ENCODE data around the gene NCKAP5. TPM values are rescaled to one million over a fixed set of nuclear protein-coding genes. Genes with fewer than 3 reads are reported as not detected.

Gene NCKAP5
- total and polyA plus RNA-seq, 2 experiments from 2014 or later = 0.65 to 0.86 TPM

DNA sequence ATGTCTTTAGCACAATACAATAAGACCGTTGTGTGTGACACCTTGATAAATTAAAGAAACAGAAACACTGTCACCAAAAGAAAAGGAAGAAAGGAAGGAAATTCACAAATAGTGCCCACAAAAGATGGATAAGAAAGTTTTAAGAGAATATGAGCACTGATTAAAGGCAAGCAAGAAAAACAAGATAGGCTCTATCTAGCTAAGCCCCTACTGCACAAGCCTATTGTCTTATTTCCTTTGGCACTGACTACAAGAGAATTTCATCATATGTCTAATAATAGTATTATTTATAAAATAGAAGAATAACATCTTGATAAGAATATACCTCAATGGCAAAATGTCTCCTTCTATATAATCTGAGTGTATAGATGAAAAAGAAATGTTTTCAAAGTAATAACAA is 335.7 kb downstream of the NCKAP5 start:
- H3F3A ChIP-seq (ENCODE audit: insufficient read depth) = no peaks in the 10 kb centered on the region
- no peaks in the 10 kb centered on the region for H3K27me3 ChIP-seq (replicated peaks; ENCODE audit: insufficient read depth)
- H2AFZ ChIP-seq = no peak overlapping the region
- H3K9me3 ChIP-seq (ENCODE audit: low read depth) = no peaks in the 10 kb centered on the region
- no peak for TF ChIP-seq EZH2phosphoT487 (IDR thresholded peaks at IDR 0.05; ENCODE audit: insufficient read depth, low read depth)
- TF ChIP-seq EZH2 (IDR thresholded peaks at IDR 0.05; ENCODE audit: insufficient read depth, poor library complexity, severe bottlenecking) = no peak
- DNase-seq = no peak
- no peaks in the 10 kb centered on the region for H4K20me1 ChIP-seq (ENCODE audit: insufficient read depth)
- no peaks in the 10 kb centered on the region for H3K9me2 ChIP-seq (ENCODE audit: insufficient read depth)
- no peak overlapping the region for H3K4me3 ChIP-seq
- WGBS, 2 experiments (ENCODE audit: low coverage in 1 of 2, low lambda C conversion rate in 2 of 2, missing lambda C conversion rate in 2 of 2) = 80 to 93% methylated on average over 1 of the region's 1 CpG
- no peaks in the 10 kb centered on the region for H3K79me2 ChIP-seq (ENCODE audit: insufficient read depth)
- no peak overlapping the region for H3K9ac ChIP-seq
- no peak overlapping the region for H3K27ac ChIP-seq
- in situ Hi-C loops (cut with MboI) = no loop called here
- H3K36me3 ChIP-seq (ENCODE audit: low read depth) = no peaks in the 10 kb centered on the region
- H3K4me2 ChIP-seq (ENCODE audit: unreplicated experiment) = no peak overlapping the region
- H3K4me1 ChIP-seq (ENCODE audit: insufficient read depth) = no peaks in the 10 kb centered on the region

DNA sequence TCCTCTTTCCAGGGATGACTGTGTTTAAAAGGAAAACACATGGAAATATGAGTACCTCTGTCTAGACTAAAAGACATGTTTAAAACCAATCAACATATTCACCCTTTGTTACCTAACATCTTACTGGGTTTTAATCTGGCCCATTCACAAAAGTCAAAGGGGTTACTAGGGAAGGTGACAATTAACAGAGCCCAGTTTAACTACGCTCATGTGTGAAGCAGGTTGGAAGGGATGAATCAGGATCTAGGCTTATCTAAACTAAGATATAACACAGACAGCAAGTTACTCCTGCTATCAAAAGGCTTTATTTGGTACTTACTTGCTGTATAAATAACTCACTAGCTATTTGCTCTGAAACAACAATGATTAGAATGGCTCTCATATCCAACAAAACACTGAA is 337.0 kb downstream of the NCKAP5 start:
- H3K9ac ChIP-seq = no peak overlapping the region
- no peaks in the 10 kb centered on the region for H3K9me2 ChIP-seq (ENCODE audit: insufficient read depth)
- H3K27ac ChIP-seq = no peak overlapping the region
- in situ Hi-C loops (cut with MboI) = no loop called here
- H4K20me1 ChIP-seq (ENCODE audit: insufficient read depth) = no peaks in the 10 kb centered on the region
- H3K4me2 ChIP-seq (ENCODE audit: unreplicated experiment) = no peak overlapping the region
- no peaks in the 10 kb centered on the region for H3K27me3 ChIP-seq (replicated peaks; ENCODE audit: insufficient read depth)
- no peak overlapping the region for H2AFZ ChIP-seq
- WGBS, 2 experiments (ENCODE audit: low coverage in 1 of 2, low lambda C conversion rate in 2 of 2, missing lambda C conversion rate in 2 of 2) = 76 to 92% methylated on average over 1 of the region's 1 CpG
- no peaks in the 10 kb centered on the region for H3K9me3 ChIP-seq (ENCODE audit: low read depth)
- no peaks in the 10 kb centered on the region for H3F3A ChIP-seq (ENCODE audit: insufficient read depth)
- no peak for DNase-seq
- no peaks in the 10 kb centered on the region for H3K36me3 ChIP-seq (ENCODE audit: low read depth)
- TF ChIP-seq EZH2phosphoT487 (IDR thresholded peaks at IDR 0.05; ENCODE audit: insufficient read depth, low read depth) (no peak), EZH2 (IDR thresholded peaks at IDR 0.05; ENCODE audit: insufficient read depth, poor library complexity, severe bottlenecking) (no peak)
- no peaks in the 10 kb centered on the region for H3K4me1 ChIP-seq (ENCODE audit: insufficient read depth)
- H3K79me2 ChIP-seq (ENCODE audit: insufficient read depth) = no peaks in the 10 kb centered on the region
- H3K4me3 ChIP-seq = no peak overlapping the region

DNA sequence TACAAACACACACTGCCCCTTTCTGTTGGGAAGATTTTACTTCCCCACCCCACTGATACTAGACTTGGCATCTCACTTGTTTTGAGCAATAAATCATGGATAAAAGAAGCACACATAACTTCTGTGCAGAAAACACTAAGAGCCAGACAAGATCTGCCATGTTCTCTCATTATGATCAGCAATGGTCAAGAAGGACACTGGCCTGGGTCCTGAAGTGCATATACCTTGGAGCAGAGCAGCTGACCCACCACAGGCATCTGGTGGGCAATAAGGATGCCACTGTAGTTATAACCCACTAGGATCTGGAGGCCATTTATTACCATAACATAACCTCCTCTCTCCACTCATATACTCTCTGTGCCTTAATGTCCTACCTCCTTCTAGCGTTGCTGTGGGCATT is 338.3 kb downstream of the NCKAP5 start:
- Histone ChIP-seq H3K9me2 (ENCODE audit: insufficient read depth) (no peaks in the 10 kb centered on the region), H3K79me2 (ENCODE audit: insufficient read depth) (no peaks in the 10 kb centered on the region), H4K20me1 (ENCODE audit: insufficient read depth) (no peaks in the 10 kb centered on the region), H3K9me3 (ENCODE audit: low read depth) (no peaks in the 10 kb centered on the region), H3K36me3 (ENCODE audit: low read depth) (no peaks in the 10 kb centered on the region), H3K4me2 (ENCODE audit: unreplicated experiment) (no peak overlapping the region), H3K9ac (no peak overlapping the region), H3K4me3 (no peak overlapping the region), H2AFZ (no peak overlapping the region), H3K27me3 (replicated peaks; ENCODE audit: insufficient read depth) (no peaks in the 10 kb centered on the region), H3K27ac (no peak overlapping the region), H3K4me1 (ENCODE audit: insufficient read depth) (no peaks in the 10 kb centered on the region), H3F3A (ENCODE audit: insufficient read depth) (no peaks in the 10 kb centered on the region)
- WGBS, 2 experiments (ENCODE audit: low coverage in 1 of 2, low lambda C conversion rate in 2 of 2, missing lambda C conversion rate in 2 of 2) = 79 to 81% methylated on average over 1 of the region's 1 CpG
- DNase-seq = no peak
- in situ Hi-C loops (cut with MboI) = no loop called here
- TF ChIP-seq EZH2 (IDR thresholded peaks at IDR 0.05; ENCODE audit: insufficient read depth, poor library complexity, severe bottlenecking) (no peak), EZH2phosphoT487 (IDR thresholded peaks at IDR 0.05; ENCODE audit: insufficient read depth, low read depth) (no peak)

DNA sequence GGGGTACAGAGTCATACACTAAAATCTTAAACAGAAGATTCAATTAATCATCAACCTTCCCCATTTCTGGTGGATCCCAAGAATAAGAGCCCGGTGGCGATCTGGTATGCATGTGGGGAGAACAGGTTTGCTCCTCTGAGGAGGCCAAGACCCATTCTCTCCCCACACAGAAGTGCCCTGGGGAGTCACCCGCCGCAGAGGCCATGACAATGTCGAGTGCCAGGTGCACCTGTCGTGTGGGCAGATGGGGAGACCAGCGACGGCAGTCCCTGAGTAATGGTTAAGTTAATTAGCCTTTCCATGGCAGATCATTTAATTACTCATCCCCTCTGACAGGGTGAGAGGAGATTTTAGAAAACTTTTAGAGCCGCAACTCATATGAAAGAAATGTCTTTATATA is 345.0 kb downstream of the NCKAP5 start:
- Histone ChIP-seq H2AFZ (no peak overlapping the region), H3K4me1 (ENCODE audit: insufficient read depth) (no peaks in the 10 kb centered on the region), H3K9ac (no peak overlapping the region), H3F3A (ENCODE audit: insufficient read depth) (no peaks in the 10 kb centered on the region), H4K20me1 (ENCODE audit: insufficient read depth) (no peaks in the 10 kb centered on the region), H3K9me3 (ENCODE audit: low read depth) (no peaks in the 10 kb centered on the region), H3K9me2 (ENCODE audit: insufficient read depth) (no peaks in the 10 kb centered on the region), H3K79me2 (ENCODE audit: insufficient read depth) (no peaks in the 10 kb centered on the region), H3K4me2 (ENCODE audit: unreplicated experiment) (no peak overlapping the region), H3K27ac (no peak overlapping the region), H3K27me3 (replicated peaks; ENCODE audit: insufficient read depth) (0 out of 2 replicates have a peak, but pooled peaks cover 4% of the 10 kb centered on the region), H3K36me3 (ENCODE audit: low read depth) (no peaks in the 10 kb centered on the region), H3K4me3 (no peak overlapping the region)
- 94% methylated on average over 9 of the region's 9 CpGs for WGBS, 2 experiments (ENCODE audit: low coverage in 1 of 2, low lambda C conversion rate in 2 of 2, missing lambda C conversion rate in 2 of 2)
- no peak for DNase-seq
- in situ Hi-C loops (cut with MboI) = no loop called here
- TF ChIP-seq EZH2 (IDR thresholded peaks at IDR 0.05; ENCODE audit: insufficient read depth, poor library complexity, severe bottlenecking) (no peak), EZH2phosphoT487 (IDR thresholded peaks at IDR 0.05; ENCODE audit: insufficient read depth, low read depth) (no peak)

DNA sequence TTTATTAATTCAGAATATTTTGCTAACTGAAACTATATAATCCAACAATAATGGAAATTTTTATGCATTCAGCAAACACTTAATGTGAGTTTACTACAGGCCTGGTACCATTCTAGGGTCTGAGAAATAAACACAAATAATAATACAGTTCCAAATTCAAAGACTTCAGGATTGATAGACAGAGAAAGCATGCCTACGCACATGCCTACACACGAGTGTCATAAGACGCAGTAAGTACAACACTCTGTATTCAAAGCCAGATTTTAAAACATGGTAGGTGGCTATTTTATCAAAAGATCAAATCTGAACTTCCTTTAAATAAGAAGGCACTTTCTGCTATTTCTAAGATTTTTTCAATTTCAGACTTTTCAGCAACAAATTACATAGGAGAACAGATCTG is 346.9 kb downstream of the NCKAP5 start:
- H3K79me2 ChIP-seq (ENCODE audit: insufficient read depth) = no peaks in the 10 kb centered on the region
- no peak overlapping the region for H3K27ac ChIP-seq
- H3K4me2 ChIP-seq (ENCODE audit: unreplicated experiment) = no peak overlapping the region
- in situ Hi-C loops (cut with MboI) = no loop called here
- H3K4me1 ChIP-seq (ENCODE audit: insufficient read depth) = no peaks in the 10 kb centered on the region
- DNase-seq = no peak
- TF ChIP-seq EZH2 (IDR thresholded peaks at IDR 0.05; ENCODE audit: insufficient read depth, poor library complexity, severe bottlenecking) = no peak
- no peak for TF ChIP-seq EZH2phosphoT487 (IDR thresholded peaks at IDR 0.05; ENCODE audit: insufficient read depth, low read depth)
- H3K36me3 ChIP-seq (ENCODE audit: low read depth) = no peaks in the 10 kb centered on the region
- no peaks in the 10 kb centered on the region for H3K9me3 ChIP-seq (ENCODE audit: low read depth)
- no peak overlapping the region for H2AFZ ChIP-seq
- 93 to 96% methylated on average over 3 of the region's 3 CpGs for WGBS, 2 experiments (ENCODE audit: low coverage in 1 of 2, low lambda C conversion rate in 2 of 2, missing lambda C conversion rate in 2 of 2)
- H3K9ac ChIP-seq = no peak overlapping the region
- no peaks in the 10 kb centered on the region for H4K20me1 ChIP-seq (ENCODE audit: insufficient read depth)
- no peaks in the 10 kb centered on the region for H3K9me2 ChIP-seq (ENCODE audit: insufficient read depth)
- H3K4me3 ChIP-seq = no peak overlapping the region
- H3K27me3 ChIP-seq (replicated peaks; ENCODE audit: insufficient read depth) = 0 out of 2 replicates have a peak, but pooled peaks cover 4% of the 10 kb centered on the region
- no peaks in the 10 kb centered on the region for H3F3A ChIP-seq (ENCODE audit: insufficient read depth)

Measured in GM23248 (cell line).